Inflammatory macrophage treated with lipopolysaccharide for 4 hours (primary cell): ENCODE measurements around the gene TMCC3.
A peak's percentile ranks its signal among the peaks of the same experiment; 100 is the strongest.
"Not testable (repeated sequence)": the region's sequence is repeated elsewhere in the genome, so short reads cannot be mapped to it uniquely, and the experiment has no call there.

Experiments
- DNase-seq: peaks from one replicate; pipeline ENCODE4 v3.0.0-alpha.2; 2020

TMCC3 gene

GRCh38 chr12:94650143-94651056 lies at the start of gene TMCC3:
TSS of gene TMCC3 (minus strand) at chr12:94650557. CDS start at chr12:94650430, 127 bp downstream.
- peak; percentile 55 for DNase-seq

GRCh38 chr12:94699801-94700200 lies 49.4 kb upstream of the TMCC3 start:
- DNase-seq, result peak; percentile 91

- no peak for DNase-seq
Measured at GRCh38 chr12:94698578-94698977, 48.2 kb upstream of the TMCC3 start.

GRCh38 chr12:94697631-94698030 lies 47.3 kb upstream of the TMCC3 start:
- DNase-seq, result no peak

GRCh38 chr12:94694732-94695131 lies 44.4 kb upstream of the TMCC3 start:
- DNase-seq, result no peak

- not testable (repeated sequence) for DNase-seq
Measured at GRCh38 chr12:94692826-94693225, 42.5 kb upstream of the TMCC3 start.

- peak; percentile 74 for DNase-seq
Measured at GRCh38 chr12:94690198-94690771, 39.9 kb upstream of the TMCC3 start.

- no peak for DNase-seq
Measured at GRCh38 chr12:94689646-94690036, 39.3 kb upstream of the TMCC3 start.

GRCh38 chr12:94689002-94689645 lies 38.8 kb upstream of the TMCC3 start:
- DNase-seq, result peak; percentile 92

GRCh38 chr12:94687891-94688290 lies 37.5 kb upstream of the TMCC3 start:
- no peak for DNase-seq

- no peak for DNase-seq
Measured at GRCh38 chr12:94686834-94687628, 36.7 kb upstream of the TMCC3 start.

GRCh38 chr12:94684416-94685142 lies 34.2 kb upstream of the TMCC3 start:
- no peak for DNase-seq

GRCh38 chr12:94679554-94680195 lies 29.3 kb upstream of the TMCC3 start:
- DNase-seq, result no peak

GRCh38 chr12:94678849-94679248 lies 28.5 kb upstream of the TMCC3 start:
- no peak for DNase-seq

- DNase-seq, result no peak
Measured at GRCh38 chr12:94678379-94678778, 28.0 kb upstream of the TMCC3 start.

- DNase-seq, result peak; percentile 42
Measured at GRCh38 chr12:94677778-94678177, 27.4 kb upstream of the TMCC3 start.

GRCh38 chr12:94676922-94677321 lies 26.6 kb upstream of the TMCC3 start:
- peak; percentile 94 for DNase-seq

GRCh38 chr12:94676031-94676641 lies 25.8 kb upstream of the TMCC3 start:
- DNase-seq, result peak; percentile 96

GRCh38 chr12:94674835-94675234 lies 24.5 kb upstream of the TMCC3 start:
- peak; percentile 78 for DNase-seq

- DNase-seq, result no peak
Measured at GRCh38 chr12:94674051-94674451, 23.7 kb upstream of the TMCC3 start.

- no peak for DNase-seq
Measured at GRCh38 chr12:94673496-94673895, 23.1 kb upstream of the TMCC3 start.
